ENCODE results near the gene FAM200B.

Gene FAM200B

GRCh38 chr4:15695729-15696128, 14.1 kb downstream of the FAM200B start:
- H3K27me3 ChIP-seq (ENCODE audit: insufficient read depth, low read length): no peaks in the 10 kb centered on the region
- H3K79me2 ChIP-seq (ENCODE audit: control insufficient read depth, insufficient read depth, low read length, unreplicated experiment): no peaks in the 10 kb centered on the region
- H3K4me1 ChIP-seq (ENCODE audit: control insufficient read depth, insufficient read depth, low read length, unreplicated experiment): peaks cover 29% of the 10 kb centered on the region
- peak overlapping the region; percentile 7; the same call in 1 of the 2 replicates for H3K27ac ChIP-seq (ENCODE audit: low read depth, low read length)
- H2AFZ ChIP-seq (ENCODE audit: low read length, unreplicated experiment): no peak overlapping the region
- no peaks in the 10 kb centered on the region for H3K36me3 ChIP-seq (ENCODE audit: insufficient read depth, low read length)
- H3K4me3 ChIP-seq (ENCODE audit: low read depth, low read length): no peak overlapping the region

- H3K36me3 ChIP-seq (ENCODE audit: insufficient read depth, low read length): no peaks in the 10 kb centered on the region
- no peak overlapping the region for H3K27ac ChIP-seq (ENCODE audit: low read depth, low read length)
- no peaks in the 10 kb centered on the region for H3K27me3 ChIP-seq (ENCODE audit: insufficient read depth, low read length)
- H3K4me1 ChIP-seq (ENCODE audit: control insufficient read depth, insufficient read depth, low read length, unreplicated experiment): peaks cover 20% of the 10 kb centered on the region
- H2AFZ ChIP-seq (ENCODE audit: low read length, unreplicated experiment): no peak overlapping the region
- no peak overlapping the region for H3K4me3 ChIP-seq (ENCODE audit: low read depth, low read length)
- H3K79me2 ChIP-seq (ENCODE audit: control insufficient read depth, insufficient read depth, low read length, unreplicated experiment): no peaks in the 10 kb centered on the region
Measured at GRCh38 chr4:15696866-15697265, 15.2 kb downstream of the FAM200B start.

GRCh38 chr4:15702941-15703403, 21.3 kb downstream of the FAM200B start, which contains the start of gene BST1:
Gene BST1, plus strand, starts transcription at chr4:15703065. Its CDS starts 80 bp downstream, at chr4:15703145.
- Histone ChIP-seq H3K27me3 (ENCODE audit: insufficient read depth, low read length) (no peaks in the 10 kb centered on the region), H3K4me3 (ENCODE audit: low read depth, low read length) (peak within 1 kb of the TSS; percentile 68), H3K79me2 (ENCODE audit: control insufficient read depth, insufficient read depth, low read length, unreplicated experiment) (no peaks in the 10 kb centered on the region), H3K27ac (ENCODE audit: low read depth, low read length) (no peak within 1 kb of the TSS), H2AFZ (ENCODE audit: low read length, unreplicated experiment) (peak within 1 kb of the TSS; percentile 70), H3K36me3 (ENCODE audit: insufficient read depth, low read length) (no peaks in the 10 kb centered on the region), H3K4me1 (ENCODE audit: control insufficient read depth, insufficient read depth, low read length, unreplicated experiment) (no peaks in the 10 kb centered on the region)

GRCh38 chr4:15703439-15703838, 21.8 kb downstream of the FAM200B start:
- peak overlapping the region; percentile 70 for H2AFZ ChIP-seq (ENCODE audit: low read length, unreplicated experiment)
- peak overlapping the region; percentile 68 for H3K4me3 ChIP-seq (ENCODE audit: low read depth, low read length)
- H3K79me2 ChIP-seq (ENCODE audit: control insufficient read depth, insufficient read depth, low read length, unreplicated experiment): no peaks in the 10 kb centered on the region
- no peaks in the 10 kb centered on the region for H3K36me3 ChIP-seq (ENCODE audit: insufficient read depth, low read length)
- no peaks in the 10 kb centered on the region for H3K4me1 ChIP-seq (ENCODE audit: control insufficient read depth, insufficient read depth, low read length, unreplicated experiment)
- no peak overlapping the region for H3K27ac ChIP-seq (ENCODE audit: low read depth, low read length)
- H3K27me3 ChIP-seq (ENCODE audit: insufficient read depth, low read length): no peaks in the 10 kb centered on the region

- H3K4me1 ChIP-seq (ENCODE audit: control insufficient read depth, insufficient read depth, low read length, unreplicated experiment): no peaks in the 10 kb centered on the region
- H3K79me2 ChIP-seq (ENCODE audit: control insufficient read depth, insufficient read depth, low read length, unreplicated experiment): no peaks in the 10 kb centered on the region
- no peak overlapping the region for H3K27ac ChIP-seq (ENCODE audit: low read depth, low read length)
- no peak overlapping the region for H3K4me3 ChIP-seq (ENCODE audit: low read depth, low read length)
- H3K36me3 ChIP-seq (ENCODE audit: insufficient read depth, low read length): no peaks in the 10 kb centered on the region
- no peaks in the 10 kb centered on the region for H3K27me3 ChIP-seq (ENCODE audit: insufficient read depth, low read length)
- H2AFZ ChIP-seq (ENCODE audit: low read length, unreplicated experiment): no peak overlapping the region
Measured at GRCh38 chr4:15704129-15704528, 22.5 kb downstream of the FAM200B start.

- no peak overlapping the region for H3K27ac ChIP-seq (ENCODE audit: low read depth, low read length)
- no peak overlapping the region for H3K4me3 ChIP-seq (ENCODE audit: low read depth, low read length)
- no peak overlapping the region for H2AFZ ChIP-seq (ENCODE audit: low read length, unreplicated experiment)
- no peaks in the 10 kb centered on the region for H3K79me2 ChIP-seq (ENCODE audit: control insufficient read depth, insufficient read depth, low read length, unreplicated experiment)
- H3K4me1 ChIP-seq (ENCODE audit: control insufficient read depth, insufficient read depth, low read length, unreplicated experiment): no peaks in the 10 kb centered on the region
- H3K36me3 ChIP-seq (ENCODE audit: insufficient read depth, low read length): no peaks in the 10 kb centered on the region
- no peaks in the 10 kb centered on the region for H3K27me3 ChIP-seq (ENCODE audit: insufficient read depth, low read length)
Measured at GRCh38 chr4:15706646-15707362, 25.2 kb downstream of the FAM200B start.

GRCh38 chr4:15707363-15707715, 25.7 kb downstream of the FAM200B start:
- Histone ChIP-seq H3K79me2 (ENCODE audit: control insufficient read depth, insufficient read depth, low read length, unreplicated experiment) (no peaks in the 10 kb centered on the region), H3K36me3 (ENCODE audit: insufficient read depth, low read length) (no peaks in the 10 kb centered on the region), H3K27ac (ENCODE audit: low read depth, low read length) (no peak overlapping the region), H2AFZ (ENCODE audit: low read length, unreplicated experiment) (no peak overlapping the region), H3K4me3 (ENCODE audit: low read depth, low read length) (no peak overlapping the region), H3K27me3 (ENCODE audit: insufficient read depth, low read length) (no peaks in the 10 kb centered on the region), H3K4me1 (ENCODE audit: control insufficient read depth, insufficient read depth, low read length, unreplicated experiment) (no peaks in the 10 kb centered on the region)

GRCh38 chr4:15711762-15712161, 30.1 kb downstream of the FAM200B start:
- no peak overlapping the region for H3K27ac ChIP-seq (ENCODE audit: low read depth, low read length)
- no peak overlapping the region for H3K4me3 ChIP-seq (ENCODE audit: low read depth, low read length)
- no peaks in the 10 kb centered on the region for H3K79me2 ChIP-seq (ENCODE audit: control insufficient read depth, insufficient read depth, low read length, unreplicated experiment)
- H3K27me3 ChIP-seq (ENCODE audit: insufficient read depth, low read length): no peaks in the 10 kb centered on the region
- no peak overlapping the region for H2AFZ ChIP-seq (ENCODE audit: low read length, unreplicated experiment)
- peaks cover 18% of the 10 kb centered on the region for H3K4me1 ChIP-seq (ENCODE audit: control insufficient read depth, insufficient read depth, low read length, unreplicated experiment)
- no peaks in the 10 kb centered on the region for H3K36me3 ChIP-seq (ENCODE audit: insufficient read depth, low read length)

- Histone ChIP-seq H2AFZ (ENCODE audit: low read length, unreplicated experiment) (no peak overlapping the region), H3K27ac (ENCODE audit: low read depth, low read length) (no peak overlapping the region), H3K36me3 (ENCODE audit: insufficient read depth, low read length) (no peaks in the 10 kb centered on the region), H3K4me1 (ENCODE audit: control insufficient read depth, insufficient read depth, low read length, unreplicated experiment) (peaks cover 23% of the 10 kb centered on the region), H3K27me3 (ENCODE audit: insufficient read depth, low read length) (no peaks in the 10 kb centered on the region), H3K4me3 (ENCODE audit: low read depth, low read length) (no peak overlapping the region), H3K79me2 (ENCODE audit: control insufficient read depth, insufficient read depth, low read length, unreplicated experiment) (no peaks in the 10 kb centered on the region)
Measured at GRCh38 chr4:15712214-15712613, 30.6 kb downstream of the FAM200B start.

- no peaks in the 10 kb centered on the region for H3K79me2 ChIP-seq (ENCODE audit: control insufficient read depth, insufficient read depth, low read length, unreplicated experiment)
- no peaks in the 10 kb centered on the region for H3K36me3 ChIP-seq (ENCODE audit: insufficient read depth, low read length)
- no peaks in the 10 kb centered on the region for H3K27me3 ChIP-seq (ENCODE audit: insufficient read depth, low read length)
- H3K4me1 ChIP-seq (ENCODE audit: control insufficient read depth, insufficient read depth, low read length, unreplicated experiment): peaks cover 29% of the 10 kb centered on the region
- no peak overlapping the region for H3K4me3 ChIP-seq (ENCODE audit: low read depth, low read length)
- H3K27ac ChIP-seq (ENCODE audit: low read depth, low read length): no peak overlapping the region
- H2AFZ ChIP-seq (ENCODE audit: low read length, unreplicated experiment): no peak overlapping the region
Measured at GRCh38 chr4:15714141-15714540, 32.5 kb downstream of the FAM200B start.

GRCh38 chr4:15714646-15715435, 33.2 kb downstream of the FAM200B start:
- H3K79me2 ChIP-seq (ENCODE audit: control insufficient read depth, insufficient read depth, low read length, unreplicated experiment): no peaks in the 10 kb centered on the region
- no peak overlapping the region for H2AFZ ChIP-seq (ENCODE audit: low read length, unreplicated experiment)
- H3K27ac ChIP-seq (ENCODE audit: low read depth, low read length): no peak overlapping the region
- no peaks in the 10 kb centered on the region for H3K27me3 ChIP-seq (ENCODE audit: insufficient read depth, low read length)
- no peaks in the 10 kb centered on the region for H3K36me3 ChIP-seq (ENCODE audit: insufficient read depth, low read length)
- H3K4me1 ChIP-seq (ENCODE audit: control insufficient read depth, insufficient read depth, low read length, unreplicated experiment): peaks cover 29% of the 10 kb centered on the region
- H3K4me3 ChIP-seq (ENCODE audit: low read depth, low read length): no peak overlapping the region
